ENCODE results near the gene HENMT1.

Gene HENMT1

DNA sequence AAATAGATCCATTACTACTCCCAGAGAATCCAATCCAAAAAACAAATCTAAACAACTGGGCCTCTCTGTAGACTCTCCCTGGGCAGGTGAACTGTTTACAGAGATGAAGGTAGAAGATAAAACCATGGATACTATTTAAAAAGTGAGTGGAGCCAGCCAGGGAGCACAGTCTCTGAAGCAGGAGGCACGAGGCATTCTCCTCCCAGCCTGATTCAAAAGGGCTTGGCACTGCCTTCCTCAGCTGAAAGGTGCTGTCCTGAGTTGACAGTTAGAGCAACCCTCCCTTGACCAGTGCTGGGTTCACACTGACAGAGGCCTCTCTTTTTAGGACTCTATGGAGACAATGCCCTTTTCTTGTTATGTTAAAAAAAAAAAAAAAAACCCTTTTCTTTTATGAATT, 36.8 kb downstream of the HENMT1 start:
- DNase-seq, result no peak

- no peak for DNase-seq
Observed at GRCh38 chr1:108617724-108618056, 43.2 kb downstream of the HENMT1 start.

DNA sequence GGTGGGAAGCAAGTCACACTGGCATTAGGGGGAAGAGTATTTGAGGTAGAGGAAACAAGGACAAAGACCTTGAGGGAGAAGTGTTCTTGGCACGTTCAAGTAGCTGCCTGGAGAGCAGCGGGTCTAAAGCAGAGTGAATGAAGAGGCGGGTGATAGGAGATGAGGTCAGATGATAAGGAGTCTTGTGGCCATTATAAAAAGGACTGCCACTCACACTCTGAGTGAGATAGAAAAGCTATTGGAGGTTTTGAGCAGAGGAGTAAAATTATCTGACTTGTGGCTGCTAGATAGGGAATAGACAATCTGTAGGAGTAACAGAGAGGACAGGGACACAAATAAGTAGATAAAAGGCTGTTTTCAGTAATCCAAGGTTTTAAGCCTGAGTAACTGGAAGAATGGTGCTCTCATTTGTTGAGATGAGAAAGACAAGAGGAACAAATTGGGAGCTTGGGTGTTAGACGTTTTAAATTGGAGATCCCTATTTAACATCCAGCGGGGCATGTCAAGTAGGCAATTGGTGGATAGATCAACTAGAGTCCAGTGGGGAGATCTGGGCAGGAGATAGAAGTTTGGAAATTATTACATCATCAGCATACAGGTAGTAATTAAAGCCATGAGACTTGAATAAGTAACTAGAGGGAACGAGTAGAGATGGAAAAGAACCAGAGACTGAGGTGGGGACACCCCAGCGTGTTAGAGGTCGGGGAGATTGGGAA, 43.7 kb downstream of the HENMT1 start:
- no peak for DNase-seq

DNA sequence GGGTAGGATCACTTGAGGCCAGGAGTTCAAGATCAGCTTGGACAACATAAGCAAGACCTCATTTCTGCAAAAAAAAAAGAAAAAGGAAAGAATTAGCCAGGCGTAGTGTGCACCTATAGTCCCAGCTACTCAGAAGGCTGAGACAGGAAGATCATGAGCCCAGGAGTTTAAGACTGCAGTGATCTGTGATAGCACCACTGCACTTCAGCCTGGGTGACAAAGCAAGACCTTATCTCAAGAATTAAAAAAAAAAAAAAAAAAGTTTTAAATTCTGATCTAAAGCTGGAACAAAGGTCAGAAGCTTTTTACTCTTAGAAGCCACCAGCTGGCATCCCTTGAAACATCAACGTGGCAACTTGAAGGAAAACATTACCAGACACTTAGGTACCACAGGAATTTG, 45.3 kb downstream of the HENMT1 start:
- DNase-seq, result no peak

DNA sequence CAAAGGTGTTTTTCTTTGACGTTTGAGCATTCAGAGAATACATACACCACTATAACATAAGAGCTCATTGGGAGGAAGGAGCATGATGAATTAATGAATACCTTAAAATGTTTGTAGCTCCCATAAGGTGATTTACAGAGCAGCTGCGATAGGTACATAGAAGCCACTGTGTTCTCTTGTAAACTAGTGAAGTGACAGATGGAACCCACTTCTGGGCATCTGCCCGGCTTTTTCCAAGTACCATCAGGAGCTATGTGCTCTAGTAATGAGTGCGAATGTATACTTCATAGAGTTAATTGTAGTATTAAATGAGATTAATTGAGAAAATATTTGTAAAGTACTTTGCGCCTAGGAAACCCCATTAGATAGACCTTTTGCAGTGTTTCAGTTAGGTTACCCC, 48.4 kb downstream of the HENMT1 start:
- DNase-seq, result no peak

- no peak for DNase-seq
Observed at GRCh38 chr1:108611984-108612383, 48.9 kb downstream of the HENMT1 start.

GRCh38 chr1:108610073-108610472, 50.8 kb downstream of the HENMT1 start:
- DNase-seq, result no peak

DNA sequence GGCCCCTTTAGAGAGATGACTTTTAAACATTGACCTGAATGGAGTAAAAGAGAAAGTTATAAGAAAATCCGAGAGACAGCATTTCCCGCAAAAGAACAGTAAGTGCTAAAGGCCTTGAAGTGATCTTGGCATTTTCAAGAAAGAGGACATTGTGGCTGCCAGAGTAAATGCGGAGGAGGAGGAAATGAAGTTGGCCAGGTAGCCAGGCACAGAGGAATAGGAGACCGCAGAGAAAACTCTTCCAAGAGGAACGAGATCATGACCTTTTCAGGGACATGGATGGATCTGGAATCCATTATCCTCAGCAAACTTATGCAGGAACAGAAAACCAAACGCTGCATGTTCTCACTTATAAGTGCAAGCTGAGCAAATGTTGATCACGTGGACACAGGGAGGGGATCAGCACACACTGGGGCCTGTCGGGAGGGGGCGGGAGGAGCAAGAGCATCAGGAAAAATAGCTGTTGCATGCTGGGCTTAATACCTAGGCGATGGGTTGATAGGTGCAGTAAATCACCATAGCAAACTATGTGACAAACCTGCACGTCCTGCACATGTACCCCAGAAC, 51.3 kb downstream of the HENMT1 start:
- no peak for DNase-seq

DNA sequence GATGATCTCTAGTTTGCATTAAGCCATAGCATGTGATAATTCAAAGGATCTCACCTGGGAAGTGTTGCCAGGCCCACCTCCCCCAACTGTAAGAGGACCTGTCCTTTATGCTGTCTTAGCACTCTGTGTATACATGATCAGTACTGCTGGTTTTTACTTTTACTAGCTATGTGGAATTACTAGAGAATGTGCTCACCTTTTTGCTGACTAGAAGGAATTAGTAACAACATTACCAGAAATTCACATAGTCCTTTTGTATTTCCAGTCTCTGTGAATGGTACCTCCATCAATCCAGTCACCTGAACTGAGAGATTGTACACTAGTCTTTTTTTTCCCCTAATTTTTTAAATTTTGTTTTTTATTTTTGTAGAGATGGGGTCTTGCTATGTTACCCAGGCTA, 54.4 kb downstream of the HENMT1 start:
- DNase-seq, result no peak

GRCh38 chr1:108605633-108606032, 55.3 kb downstream of the HENMT1 start:
- no peak for DNase-seq

GRCh38 chr1:108601708-108602410, 59.0 kb downstream of the HENMT1 start:
- DNase-seq, result no peak

GRCh38 chr1:108600504-108600903, 60.4 kb downstream of the HENMT1 start:
- no peak for DNase-seq

- no peak for DNase-seq
Observed at GRCh38 chr1:108598340-108598739, 62.6 kb downstream of the HENMT1 start.
